WTC11 (cell line): ENCODE results near the gene UGCG. TPM values are rescaled to one million over a fixed set of nuclear protein-coding genes. Genes with fewer than 3 reads are reported as not detected.

Experiments
- ATAC-seq: fragments of 200-7000 bp; cut with Tn5 transposase; 2 replicates; pipeline ENCODE4 v1.10.0; 2021; ENCODE audit warnings: mild to moderate bottlenecking, moderate library complexity
- CTCF ChIA-PET: fragments of 300-600 bp; sonication (Branson Sonifier 250); formaldehyde crosslinking; loops from one replicate; lab custom pipeline; 2021; ENCODE audit warnings: antibody characterized with exemption; lab: Charles Lee
- POLR2A ChIA-PET: fragments of 350-600 bp; sonication (Branson Sonifier 250); formaldehyde crosslinking; loops from one replicate; lab custom pipeline; 2021; ENCODE audit warnings: antibody characterized with exemption; lab: Charles Lee
- DNase-seq: peaks from one replicate; pipeline ENCODE4 v3.0.0; 2021; ENCODE audit warnings: low spot score
- H3K27ac Mint-ChIP-seq: 2 replicates; pipeline ENCODE4 v1.8.0; 2021; ENCODE audit warnings: mixed read lengths
- H3K27me3 Mint-ChIP-seq: 2 replicates; pipeline ENCODE4 v1.8.0; 2021; ENCODE audit warnings: low read depth, mild to moderate bottlenecking, moderate library complexity, mixed read lengths
- H3K36me3 Mint-ChIP-seq: 2 replicates; pipeline ENCODE4 v1.8.0; 2021; ENCODE audit warnings: mixed read lengths
- H3K4me1 Mint-ChIP-seq: 2 replicates; pipeline ENCODE4 v1.8.0; 2022; ENCODE audit warnings: mixed read lengths
- H3K4me3 Mint-ChIP-seq: 2 replicates; pipeline ENCODE4 v1.8.0; 2021; ENCODE audit warnings: mild to moderate bottlenecking, moderate library complexity, mixed read lengths
- H3K9me3 Mint-ChIP-seq: 2 replicates; pipeline ENCODE4 v1.8.0; 2021; ENCODE audit warnings: mixed read lengths
- ARID4B ChIP-seq: sonication (generic); formaldehyde crosslinking; IDR thresholded peaks from 2 replicates; pipeline ENCODE4 v1.8.0; 2023; ENCODE audit warnings: missing genetic modification reagents, mild to moderate bottlenecking, borderline replicate concordance
- CREB1 ChIP-seq: sonication (generic); formaldehyde crosslinking; IDR thresholded peaks from 2 replicates; pipeline ENCODE4 v1.8.0; 2023; ENCODE audit warnings: mild to moderate bottlenecking, missing genetic modification reagents
- CREM ChIP-seq: sonication (generic); formaldehyde crosslinking; IDR thresholded peaks from 2 replicates; pipeline ENCODE4 v1.8.1; 2022; ENCODE audit warnings: mild to moderate bottlenecking, missing genetic modification reagents, moderate library complexity
- E2F1 ChIP-seq: sonication (generic); formaldehyde crosslinking; IDR thresholded peaks from 2 replicates; pipeline ENCODE4 v1.8.0; 2022; ENCODE audit warnings: mild to moderate bottlenecking, missing genetic modification reagents
- ERG ChIP-seq: fragments of 250-450 bp; sonication (Bioruptor Pico); IDR thresholded peaks from 2 replicates; pipeline ENCODE4 v1.8.0; 2021; ENCODE audit warnings: mild to moderate bottlenecking
- ESRRA ChIP-seq: sonication (generic); formaldehyde crosslinking; IDR thresholded peaks from 2 replicates; pipeline ENCODE4 v1.8.1; 2022; ENCODE audit warnings: mild to moderate bottlenecking, missing genetic modification reagents, borderline replicate concordance
- GRHL2 ChIP-seq: fragments of 250-450 bp; sonication (Bioruptor Pico); IDR thresholded peaks from 2 replicates; pipeline ENCODE4 v1.8.0; 2022; ENCODE audit warnings: mild to moderate bottlenecking, moderate library complexity; ENCODE audit not compliant: insufficient replicate concordance, severe bottlenecking
- HMGA2 ChIP-seq: fragments of 250-450 bp; sonication (Bioruptor Pico); IDR thresholded peaks from 2 replicates; pipeline ENCODE4 v1.4.0; 2021; ENCODE audit warnings: mild to moderate bottlenecking, moderate library complexity
- NFATC4 ChIP-seq: fragments of 250-450 bp; sonication (Bioruptor Pico); IDR thresholded peaks from 2 replicates; pipeline ENCODE4 v1.9.0; 2021; ENCODE audit warnings: mild to moderate bottlenecking
- OVOL2 ChIP-seq: fragments of 250-450 bp; sonication (Bioruptor Pico); IDR thresholded peaks from 2 replicates; pipeline ENCODE4 v1.9.0; 2021; ENCODE audit warnings: mild to moderate bottlenecking, borderline replicate concordance
- PREB ChIP-seq: sonication (generic); formaldehyde crosslinking; IDR thresholded peaks from 2 replicates; pipeline ENCODE4 v1.8.1; 2022; ENCODE audit warnings: mild to moderate bottlenecking, missing genetic modification reagents, moderate library complexity, borderline replicate concordance
- SMAD4 ChIP-seq: sonication (generic); formaldehyde crosslinking; IDR thresholded peaks from 2 replicates; pipeline ENCODE4 v1.8.0; 2022; ENCODE audit warnings: mild to moderate bottlenecking, missing genetic modification reagents
- TEAD1 ChIP-seq: sonication (generic); formaldehyde crosslinking; IDR thresholded peaks from 2 replicates; pipeline ENCODE4 v1.8.0; 2022; ENCODE audit warnings: mild to moderate bottlenecking, missing genetic modification reagents
- TEAD4 ChIP-seq: sonication (generic); formaldehyde crosslinking; IDR thresholded peaks from 2 replicates; pipeline ENCODE4 v1.8.0; 2022; ENCODE audit warnings: mild to moderate bottlenecking, missing genetic modification reagents
- ZMAT4 ChIP-seq: fragments of 250-450 bp; sonication (Bioruptor Pico); IDR thresholded peaks from 2 replicates; pipeline ENCODE4 v1.9.0; 2021; ENCODE audit warnings: mild to moderate bottlenecking
- ZNF138 ChIP-seq: sonication (generic); formaldehyde crosslinking; conservative IDR thresholded peaks from 2 replicates; pipeline ENCODE4 v1.8.1; 2022; ENCODE audit warnings: mild to moderate bottlenecking, moderate library complexity, missing genetic modification reagents
- ZNF396 ChIP-seq: fragments of 250-450 bp; sonication (Bioruptor Pico); IDR thresholded peaks from 2 replicates; pipeline ENCODE4 v1.8.0; 2021; ENCODE audit warnings: mild to moderate bottlenecking, moderate library complexity, borderline replicate concordance
- ZNF512 ChIP-seq: sonication (generic); formaldehyde crosslinking; IDR thresholded peaks from 2 replicates; pipeline ENCODE4 v1.8.1; 2022; ENCODE audit warnings: missing genetic modification reagents, borderline replicate concordance
- total RNA-seq: library from RNA; stranded (reverse); gene quantifications from 3 replicates; pipeline ENCODE4 v1.2.3, GENCODE V29; 2021

Gene UGCG
- total RNA-seq, 1 experiment from 2014 or later = 37.5 TPM

GRCh38 chr9:111857555-111858211, 38.9 kb upstream of the UGCG start (continued):
- TF ChIP-seq ERG (CRISPR knock-in tag) (no peak), ZNF396 (CRISPR knock-in tag) (no peak), ESRRA (CRISPR knock-in tag) (no peak), ARID4B (CRISPR knock-in tag) (no peak), ZMAT4 (CRISPR knock-in tag) (no peak)

- CTCF ChIA-PET = no interaction called here
- POLR2A ChIA-PET = no interaction called here
These were observed 36.2 kb upstream of the UGCG start for GRCh38 chr9:111860443-111860842.

More at GRCh38 chr9:111860443-111860842, 36.2 kb upstream of the UGCG start:
- ATAC-seq (no peak), DNase-seq (no peak)
- Mint-ChIP-seq H3K27me3 (no peaks in the 10 kb centered on the region), H3K4me3 (no peak overlapping the region), H3K4me1 (no peaks in the 10 kb centered on the region), H3K27ac (no peak overlapping the region), H3K9me3 (peaks cover under 1% of the 10 kb centered on the region), H3K36me3 (no peaks in the 10 kb centered on the region)
- TF ChIP-seq HMGA2 (CRISPR knock-in tag) (no peak), NFATC4 (CRISPR knock-in tag) (no peak), TEAD1 (CRISPR knock-in tag) (no peak), CREM (CRISPR knock-in tag) (no peak), E2F1 (CRISPR knock-in tag) (no peak), ZNF512 (CRISPR knock-in tag) (no peak), ZNF138 (CRISPR knock-in tag) (no peak), TEAD4 (CRISPR knock-in tag) (no peak), GRHL2 (CRISPR knock-in tag) (no peak), SMAD4 (CRISPR knock-in tag) (no peak), CREB1 (CRISPR knock-in tag) (no peak), OVOL2 (CRISPR knock-in tag) (no peak), PREB (CRISPR knock-in tag) (no peak)
